K562 (cell line): ENCODE results near the gene NAXE. TPM values are rescaled to one million over a fixed set of nuclear protein-coding genes. Genes with fewer than 3 reads are reported as not detected.
A peak's percentile ranks its signal among the peaks of the same experiment; 100 is the strongest.

Experiments
- CBFA2T2 ChIP-seq: fragments of 450-650 bp; conservative IDR thresholded peaks from 2 replicates; pipeline ENCODE4 v1.6.1; 2017; ENCODE audit warnings: mild to moderate bottlenecking
- ELF1 ChIP-seq: fragments of 200-800 bp; sonication (Bioruptor generic); IDR thresholded peaks from 2 replicates; pipeline ENCODE4 v1.6.1; 2016; ENCODE audit warnings: missing genetic modification characterization, missing compliant biosample characterization
- GTF2F1 ChIP-seq: IDR thresholded peaks from 2 replicates; pipeline ENCODE4 v1.6.1; 2011; ENCODE audit warnings: low read depth, low read length, improper control_type of control experiment
- HNRNPH1 ChIP-seq: fragments of 200-400 bp; formaldehyde crosslinking; optimal IDR thresholded peaks from 2 replicates; pipeline ENCODE3; 2017; ENCODE audit warnings: low read depth, mild to moderate bottlenecking, low read length, moderate library complexity
- LEF1 ChIP-seq: fragments of 450-650 bp; IDR thresholded peaks from 2 replicates; pipeline ENCODE4 v1.6.1; 2016; ENCODE audit warnings: mild to moderate bottlenecking
- MBD2 ChIP-seq: sonication (generic); IDR thresholded peaks from 2 replicates; pipeline ENCODE4 v1.6.1; 2016; ENCODE audit warnings: low read depth, borderline replicate concordance
- RAD21 ChIP-seq, 2 experiments: fragments of 250-450 bp in 1 of 2; fragments of 450-650 bp in 1 of 2; sonication (Bioruptor Pico) in 1 of 2; formaldehyde crosslinking in 1 of 2; IDR thresholded peaks in 1 of 2; conservative IDR thresholded peaks in 1 of 2; 2 replicates each; pipeline versions ENCODE4 v1.4.0 to v1.8.0; 2020 to 2022; ENCODE audit warnings: mild to moderate bottlenecking in 2 of 2, moderate library complexity in 1 of 2
- RBM22 ChIP-seq: fragments of 200-400 bp; formaldehyde crosslinking; IDR thresholded peaks from 2 replicates; pipeline ENCODE4 v1.6.1; 2018; ENCODE audit warnings: low read length, low read depth; ENCODE audit not compliant: poor library complexity, severe bottlenecking
- SOX6 ChIP-seq: fragments of 450-650 bp; IDR thresholded peaks from 2 replicates; pipeline ENCODE4 v1.6.1; 2014; ENCODE audit warnings: mild to moderate bottlenecking
- ZNF316 ChIP-seq: fragments of 450-650 bp; IDR thresholded peaks from 2 replicates; pipeline ENCODE4 v1.6.1; 2016
- polyA plus RNA-seq, 8 experiments: library from polyadenylated mRNA; depleted of rRNA in 4 of 8; stranded (reverse) in 5 of 8; unstranded in 3 of 8; fragments of >200 nt; fragmentation: Nextera tagmentation in 2 of 8; fragmentation: Illumina TruSeq in 1 of 8; extraction: Ambion mirVana in 2 of 8; extraction: Trizol in 1 of 8; gene quantifications; 2 replicates each; pipeline versions ENCODE4 v1.2.1 to v1.2.3, GENCODE V29; 2011 to 2014; ENCODE audit warnings: inconsistent platforms in 1 of 8, missing spikeins in 1 of 8
- total RNA-seq, 7 experiments: library from RNA; depleted of rRNA in 6 of 7; stranded (reverse); fragments of >200 nt in 6 of 7; fragmentation: Illumina TruSeq in 2 of 7; extraction: Trizol in 2 of 7; gene quantifications; 2 replicates each; pipeline versions ENCODE4 v1.2.1 to v1.2.3, GENCODE V29; 2011 to 2021; ENCODE audit warnings: low replicate concordance in 1 of 7
- TF ChIP-seq, protein P1 (sequence below): sonication (generic); formaldehyde crosslinking; IDR thresholded peaks from 2 replicates; pipeline ENCODE4 v1.8.1; 2023; ENCODE audit warnings: mild to moderate bottlenecking, missing genetic modification reagents
- TF ChIP-seq, protein P2 (sequence below): fragments of 450-650 bp; IDR thresholded peaks from 2 replicates; pipeline ENCODE4 v1.6.1; 2017; ENCODE audit warnings: antibody characterized with exemption, mild to moderate bottlenecking
- TF ChIP-seq, protein P3 (sequence below): fragments of 250-450 bp; sonication (Bioruptor Pico); IDR thresholded peaks from 2 replicates; pipeline ENCODE4 v1.8.0; 2022; ENCODE audit warnings: inconsistent platforms, mild to moderate bottlenecking, moderate library complexity, borderline replicate concordance
- TF ChIP-seq, protein P4 (sequence below), 3 experiments: fragments of 200-800 bp in 1 of 3; fragments of 250-450 bp in 1 of 3; fragments of 450-650 bp in 1 of 3; sonication (Bioruptor Pico) in 1 of 3; sonication (Bioruptor generic) in 1 of 3; formaldehyde crosslinking in 1 of 3; IDR thresholded peaks; 2 replicates each; pipeline versions ENCODE4 v1.6.1 to v1.8.0; 2016 to 2022; ENCODE audit warnings: mild to moderate bottlenecking in 2 of 3, missing genetic modification characterization in 2 of 3, missing compliant biosample characterization in 1 of 3, moderate library complexity in 1 of 3

The NAXE gene
- total and polyA plus RNA-seq, 9 of the 15 experiments (the other 6 are each of a cell fraction or from before 2014, with no cell fraction given), result 27.3 to 137 (median 90.0) TPM

DNA sequence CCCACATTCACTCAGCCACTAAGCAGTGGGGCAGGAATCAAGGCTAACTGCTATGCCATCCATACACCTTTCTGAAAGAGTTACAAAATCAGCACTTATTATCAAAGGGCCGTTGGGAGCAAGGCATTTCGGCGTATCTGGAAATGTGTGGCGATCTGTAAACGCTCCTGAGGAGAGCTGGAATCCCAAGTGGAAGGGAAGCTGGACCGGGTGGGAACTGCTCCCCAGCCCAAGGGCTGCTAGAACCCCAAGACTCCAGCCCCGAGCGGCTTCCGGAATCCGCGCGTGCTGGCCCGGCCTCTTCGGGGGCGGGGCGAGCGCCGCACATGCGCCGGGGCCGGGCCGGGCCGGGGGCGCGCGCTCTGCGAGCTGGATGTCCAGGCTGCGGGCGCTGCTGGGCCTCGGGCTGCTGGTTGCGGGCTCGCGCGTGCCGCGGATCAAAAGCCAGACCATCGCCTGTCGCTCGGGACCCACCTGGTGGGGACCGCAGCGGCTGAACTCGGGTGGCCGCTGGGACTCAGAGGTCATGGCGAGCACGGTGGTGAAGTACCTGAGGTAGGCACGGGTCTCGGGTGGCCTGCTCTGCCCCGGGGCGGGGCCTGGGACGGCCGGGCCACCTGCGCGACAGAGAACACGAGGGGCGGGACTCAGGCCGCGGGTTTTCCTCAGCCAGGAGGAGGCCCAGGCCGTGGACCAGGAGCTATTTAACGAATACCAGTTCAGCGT, at the start of gene NAXE (continued):
- TF ChIP-seq GTF2F1 (0 out of 2 replicates have a peak, but pooled peaks have one; percentile 55), MBD2 (peak; percentile 72; the same call in 1 of the 2 replicates), LEF1 (peak; percentile 33; the same call in 1 of the 2 replicates), RBM22 (peak; percentile 44), ELF1 (tag) (peak; percentile 75), HNRNPH1 (no peak), ZNF316 (no peak; the same call in 1 of the 2 replicates), RAD21 (CRISPR knock-in tag; conservative IDR thresholded peaks at IDR 0.05 in 1 of 2, IDR thresholded peaks at IDR 0.05 in 1 of 2) (no peak), CBFA2T2 (no peak), SOX6 (no peak)
- TF ChIP-seq, protein P1, sequence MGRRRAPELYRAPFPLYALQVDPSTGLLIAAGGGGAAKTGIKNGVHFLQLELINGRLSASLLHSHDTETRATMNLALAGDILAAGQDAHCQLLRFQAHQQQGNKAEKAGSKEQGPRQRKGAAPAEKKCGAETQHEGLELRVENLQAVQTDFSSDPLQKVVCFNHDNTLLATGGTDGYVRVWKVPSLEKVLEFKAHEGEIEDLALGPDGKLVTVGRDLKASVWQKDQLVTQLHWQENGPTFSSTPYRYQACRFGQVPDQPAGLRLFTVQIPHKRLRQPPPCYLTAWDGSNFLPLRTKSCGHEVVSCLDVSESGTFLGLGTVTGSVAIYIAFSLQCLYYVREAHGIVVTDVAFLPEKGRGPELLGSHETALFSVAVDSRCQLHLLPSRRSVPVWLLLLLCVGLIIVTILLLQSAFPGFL (CRISPR knock-in tag), result no peak
- TF ChIP-seq, protein P2, sequence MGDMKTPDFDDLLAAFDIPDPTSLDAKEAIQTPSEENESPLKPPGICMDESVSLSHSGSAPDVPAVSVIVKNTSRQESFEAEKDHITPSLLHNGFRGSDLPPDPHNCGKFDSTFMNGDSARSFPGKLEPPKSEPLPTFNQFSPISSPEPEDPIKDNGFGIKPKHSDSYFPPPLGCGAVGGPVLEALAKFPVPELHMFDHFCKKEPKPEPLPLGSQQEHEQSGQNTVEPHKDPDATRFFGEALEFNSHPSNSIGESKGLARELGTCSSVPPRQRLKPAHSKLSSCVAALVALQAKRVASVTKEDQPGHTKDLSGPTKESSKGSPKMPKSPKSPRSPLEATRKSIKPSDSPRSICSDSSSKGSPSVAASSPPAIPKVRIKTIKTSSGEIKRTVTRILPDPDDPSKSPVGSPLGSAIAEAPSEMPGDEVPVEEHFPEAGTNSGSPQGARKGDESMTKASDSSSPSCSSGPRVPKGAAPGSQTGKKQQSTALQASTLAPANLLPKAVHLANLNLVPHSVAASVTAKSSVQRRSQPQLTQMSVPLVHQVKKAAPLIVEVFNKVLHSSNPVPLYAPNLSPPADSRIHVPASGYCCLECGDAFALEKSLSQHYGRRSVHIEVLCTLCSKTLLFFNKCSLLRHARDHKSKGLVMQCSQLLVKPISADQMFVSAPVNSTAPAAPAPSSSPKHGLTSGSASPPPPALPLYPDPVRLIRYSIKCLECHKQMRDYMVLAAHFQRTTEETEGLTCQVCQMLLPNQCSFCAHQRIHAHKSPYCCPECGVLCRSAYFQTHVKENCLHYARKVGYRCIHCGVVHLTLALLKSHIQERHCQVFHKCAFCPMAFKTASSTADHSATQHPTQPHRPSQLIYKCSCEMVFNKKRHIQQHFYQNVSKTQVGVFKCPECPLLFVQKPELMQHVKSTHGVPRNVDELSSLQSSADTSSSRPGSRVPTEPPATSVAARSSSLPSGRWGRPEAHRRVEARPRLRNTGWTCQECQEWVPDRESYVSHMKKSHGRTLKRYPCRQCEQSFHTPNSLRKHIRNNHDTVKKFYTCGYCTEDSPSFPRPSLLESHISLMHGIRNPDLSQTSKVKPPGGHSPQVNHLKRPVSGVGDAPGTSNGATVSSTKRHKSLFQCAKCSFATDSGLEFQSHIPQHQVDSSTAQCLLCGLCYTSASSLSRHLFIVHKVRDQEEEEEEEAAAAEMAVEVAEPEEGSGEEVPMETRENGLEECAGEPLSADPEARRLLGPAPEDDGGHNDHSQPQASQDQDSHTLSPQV, result 0 out of 2 replicates have a peak, but pooled peaks have one; percentile 17
- TF ChIP-seq, protein P3, sequence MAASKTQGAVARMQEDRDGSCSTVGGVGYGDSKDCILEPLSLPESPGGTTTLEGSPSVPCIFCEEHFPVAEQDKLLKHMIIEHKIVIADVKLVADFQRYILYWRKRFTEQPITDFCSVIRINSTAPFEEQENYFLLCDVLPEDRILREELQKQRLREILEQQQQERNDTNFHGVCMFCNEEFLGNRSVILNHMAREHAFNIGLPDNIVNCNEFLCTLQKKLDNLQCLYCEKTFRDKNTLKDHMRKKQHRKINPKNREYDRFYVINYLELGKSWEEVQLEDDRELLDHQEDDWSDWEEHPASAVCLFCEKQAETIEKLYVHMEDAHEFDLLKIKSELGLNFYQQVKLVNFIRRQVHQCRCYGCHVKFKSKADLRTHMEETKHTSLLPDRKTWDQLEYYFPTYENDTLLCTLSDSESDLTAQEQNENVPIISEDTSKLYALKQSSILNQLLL (CRISPR knock-in tag), result no peak
- TF ChIP-seq, protein P4, sequence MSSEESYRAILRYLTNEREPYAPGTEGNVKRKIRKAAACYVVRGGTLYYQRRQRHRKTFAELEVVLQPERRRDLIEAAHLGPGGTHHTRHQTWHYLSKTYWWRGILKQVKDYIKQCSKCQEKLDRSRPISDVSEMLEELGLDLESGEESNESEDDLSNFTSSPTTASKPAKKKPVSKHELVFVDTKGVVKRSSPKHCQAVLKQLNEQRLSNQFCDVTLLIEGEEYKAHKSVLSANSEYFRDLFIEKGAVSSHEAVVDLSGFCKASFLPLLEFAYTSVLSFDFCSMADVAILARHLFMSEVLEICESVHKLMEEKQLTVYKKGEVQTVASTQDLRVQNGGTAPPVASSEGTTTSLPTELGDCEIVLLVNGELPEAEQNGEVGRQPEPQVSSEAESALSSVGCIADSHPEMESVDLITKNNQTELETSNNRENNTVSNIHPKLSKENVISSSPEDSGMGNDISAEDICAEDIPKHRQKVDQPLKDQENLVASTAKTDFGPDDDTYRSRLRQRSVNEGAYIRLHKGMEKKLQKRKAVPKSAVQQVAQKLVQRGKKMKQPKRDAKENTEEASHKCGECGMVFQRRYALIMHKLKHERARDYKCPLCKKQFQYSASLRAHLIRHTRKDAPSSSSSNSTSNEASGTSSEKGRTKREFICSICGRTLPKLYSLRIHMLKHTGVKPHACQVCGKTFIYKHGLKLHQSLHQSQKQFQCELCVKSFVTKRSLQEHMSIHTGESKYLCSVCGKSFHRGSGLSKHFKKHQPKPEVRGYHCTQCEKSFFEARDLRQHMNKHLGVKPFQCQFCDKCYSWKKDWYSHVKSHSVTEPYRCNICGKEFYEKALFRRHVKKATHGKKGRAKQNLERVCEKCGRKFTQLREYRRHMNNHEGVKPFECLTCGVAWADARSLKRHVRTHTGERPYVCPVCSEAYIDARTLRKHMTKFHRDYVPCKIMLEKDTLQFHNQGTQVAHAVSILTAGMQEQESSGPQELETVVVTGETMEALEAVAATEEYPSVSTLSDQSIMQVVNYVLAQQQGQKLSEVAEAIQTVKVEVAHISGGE (CRISPR knock-in tag; IDR thresholded peaks at IDR 0.05), result peak in 1 of 3 experiments; percentile 83; a peak in 2 of 6 replicates
